ENCODE data around the gene ARID1B.

The ARID1B gene

DNA sequence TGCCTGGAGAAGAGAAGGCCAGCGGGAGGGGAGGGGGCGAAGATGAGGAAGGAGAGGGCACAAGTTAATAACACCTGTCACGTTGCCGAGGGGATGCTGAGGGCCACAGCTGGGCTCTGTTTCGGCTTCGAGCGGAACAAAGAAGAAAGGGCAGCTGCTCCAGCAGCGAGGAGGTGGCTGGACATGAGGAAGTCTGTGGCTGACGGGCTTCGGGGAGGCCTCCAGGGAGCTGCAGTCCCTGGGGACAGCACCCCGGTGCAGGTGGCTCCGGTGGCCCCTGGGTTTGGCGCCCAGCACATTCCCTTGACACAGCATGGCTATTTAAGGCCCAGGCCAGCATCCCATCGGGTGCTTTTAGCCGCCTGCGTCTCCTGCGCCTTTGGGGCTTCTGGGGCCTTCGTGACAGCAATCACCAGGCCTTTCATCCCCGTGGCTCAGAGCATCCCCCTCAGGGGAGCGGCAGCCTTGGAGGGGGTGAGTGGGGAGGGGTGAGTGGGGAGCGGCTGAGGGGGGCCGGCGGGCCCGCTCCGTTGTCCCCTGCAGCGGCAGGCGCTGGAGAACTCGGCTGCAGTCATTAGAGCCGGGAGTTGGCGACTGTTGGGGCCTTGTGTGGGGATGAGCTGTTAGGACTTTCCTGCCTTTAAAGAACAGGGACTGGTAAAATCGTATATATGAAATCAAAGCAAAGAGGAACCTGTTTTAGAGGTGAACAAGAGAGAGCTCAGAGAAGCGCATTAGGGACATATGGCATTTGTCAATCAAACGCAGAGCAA, 447.2 kb downstream of the ARID1B start:
- TF ChIP-seq, protein P1, sequence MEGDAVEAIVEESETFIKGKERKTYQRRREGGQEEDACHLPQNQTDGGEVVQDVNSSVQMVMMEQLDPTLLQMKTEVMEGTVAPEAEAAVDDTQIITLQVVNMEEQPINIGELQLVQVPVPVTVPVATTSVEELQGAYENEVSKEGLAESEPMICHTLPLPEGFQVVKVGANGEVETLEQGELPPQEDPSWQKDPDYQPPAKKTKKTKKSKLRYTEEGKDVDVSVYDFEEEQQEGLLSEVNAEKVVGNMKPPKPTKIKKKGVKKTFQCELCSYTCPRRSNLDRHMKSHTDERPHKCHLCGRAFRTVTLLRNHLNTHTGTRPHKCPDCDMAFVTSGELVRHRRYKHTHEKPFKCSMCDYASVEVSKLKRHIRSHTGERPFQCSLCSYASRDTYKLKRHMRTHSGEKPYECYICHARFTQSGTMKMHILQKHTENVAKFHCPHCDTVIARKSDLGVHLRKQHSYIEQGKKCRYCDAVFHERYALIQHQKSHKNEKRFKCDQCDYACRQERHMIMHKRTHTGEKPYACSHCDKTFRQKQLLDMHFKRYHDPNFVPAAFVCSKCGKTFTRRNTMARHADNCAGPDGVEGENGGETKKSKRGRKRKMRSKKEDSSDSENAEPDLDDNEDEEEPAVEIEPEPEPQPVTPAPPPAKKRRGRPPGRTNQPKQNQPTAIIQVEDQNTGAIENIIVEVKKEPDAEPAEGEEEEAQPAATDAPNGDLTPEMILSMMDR (IDR thresholded peaks at IDR 0.05; ENCODE audit: control insufficient read depth, insufficient read depth, low read depth, low read length, missing control alignments) = no peak
- DNase-seq (ENCODE audit: low read depth) = no peak
- H3K4me3 ChIP-seq (ENCODE audit: control insufficient read depth, low read depth, low read length) = no peak overlapping the region

DNA sequence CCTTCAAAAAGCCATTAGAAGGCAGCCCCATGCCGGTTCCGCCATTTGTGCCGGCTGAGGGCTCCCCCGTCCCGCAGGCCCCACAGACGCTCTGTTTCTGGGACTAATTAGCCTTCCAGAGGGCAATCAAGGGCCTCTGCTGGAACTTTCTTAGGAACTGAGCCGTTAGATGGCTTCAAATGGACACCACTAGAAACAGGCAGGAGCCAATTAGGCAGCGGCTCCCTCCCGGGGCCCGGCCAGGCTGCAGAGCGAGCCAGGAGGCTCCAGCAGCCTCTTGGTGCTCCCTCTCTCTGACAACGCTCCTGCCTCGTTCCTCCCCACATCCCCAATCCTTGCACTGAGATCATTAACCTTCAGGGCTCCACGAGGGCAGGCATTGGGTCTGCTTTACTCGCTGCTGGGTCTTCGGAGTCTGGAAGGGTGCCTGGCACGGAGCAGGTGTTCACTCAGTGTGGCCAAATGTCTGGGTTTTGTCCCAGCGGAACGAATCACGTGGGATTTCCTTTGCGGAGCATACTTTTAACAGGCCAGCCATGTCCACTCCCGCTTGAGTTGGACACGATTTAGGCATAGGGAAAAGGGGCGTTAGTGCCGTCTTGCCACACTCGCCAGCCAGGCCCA, 447.9 kb downstream of the ARID1B start:
- TF ChIP-seq, protein P1 (IDR thresholded peaks at IDR 0.05; ENCODE audit: control insufficient read depth, insufficient read depth, low read depth, low read length, missing control alignments) = no peak
- H3K4me3 ChIP-seq (ENCODE audit: control insufficient read depth, low read depth, low read length) = no peak overlapping the region

DNA sequence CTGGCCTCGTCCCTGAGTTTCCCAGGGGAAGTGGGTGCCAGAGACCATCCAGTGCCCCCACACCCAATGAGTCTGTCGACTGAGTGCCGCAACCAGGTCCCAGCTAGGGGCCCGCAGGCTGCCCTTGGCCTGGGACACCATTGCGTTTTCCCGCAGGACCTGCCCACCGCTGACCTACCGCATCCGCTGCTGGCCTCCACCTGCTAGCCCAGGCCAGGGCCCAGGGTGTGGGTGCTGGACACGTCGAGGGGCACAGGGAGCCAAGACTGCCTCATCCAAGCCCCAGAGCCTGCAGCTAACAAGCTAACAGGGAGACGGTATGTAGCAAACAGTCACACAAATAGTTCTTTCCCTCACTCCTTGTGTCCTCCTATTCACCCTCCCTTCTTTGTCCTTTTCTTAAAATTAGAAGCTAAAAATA, 448.4 kb downstream of the ARID1B start:
- DNase-seq (ENCODE audit: low read depth) = no peak
- H3K4me3 ChIP-seq (ENCODE audit: control insufficient read depth, low read depth, low read length) = no peak overlapping the region
- TF ChIP-seq, protein P1 (IDR thresholded peaks at IDR 0.05; ENCODE audit: control insufficient read depth, insufficient read depth, low read depth, low read length, missing control alignments) = no peak

More for the DNA sequence above, 447.9 kb downstream of the ARID1B start:
- DNase-seq (ENCODE audit: low read depth) = no peak

DNA sequence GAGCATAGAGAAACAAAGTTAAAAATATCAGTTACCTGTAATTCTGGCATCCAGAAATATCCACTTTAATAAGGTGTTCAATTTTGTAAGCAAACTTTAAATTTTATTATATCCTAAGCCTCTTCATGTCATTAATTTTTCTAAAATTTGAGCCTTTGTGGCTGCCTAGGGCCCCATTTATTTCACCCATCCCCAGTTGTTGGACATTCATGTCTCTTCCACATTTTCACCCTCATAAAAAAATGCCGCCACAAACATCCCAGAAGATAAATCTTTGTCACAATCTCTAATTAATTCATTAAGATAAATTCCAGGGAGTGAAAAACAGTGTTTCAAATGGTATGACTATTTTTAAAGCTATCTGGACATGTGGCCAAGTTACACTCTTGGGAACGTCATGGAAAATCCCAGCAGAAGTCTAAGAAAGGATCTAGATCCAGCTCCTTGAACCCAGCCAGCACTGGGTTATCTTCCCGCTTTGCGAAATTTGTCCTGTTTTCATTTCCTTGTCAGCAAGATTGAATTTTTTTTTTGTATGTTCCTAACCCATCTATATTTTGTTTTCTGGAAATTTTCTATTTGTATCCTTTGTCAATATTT, 448.9 kb downstream of the ARID1B start:
- TF ChIP-seq, protein P1 (IDR thresholded peaks at IDR 0.05; ENCODE audit: control insufficient read depth, insufficient read depth, low read depth, low read length, missing control alignments) = no peak
- H3K4me3 ChIP-seq (ENCODE audit: control insufficient read depth, low read depth, low read length) = no peak overlapping the region
- DNase-seq (ENCODE audit: low read depth) = peak; percentile 42

DNA sequence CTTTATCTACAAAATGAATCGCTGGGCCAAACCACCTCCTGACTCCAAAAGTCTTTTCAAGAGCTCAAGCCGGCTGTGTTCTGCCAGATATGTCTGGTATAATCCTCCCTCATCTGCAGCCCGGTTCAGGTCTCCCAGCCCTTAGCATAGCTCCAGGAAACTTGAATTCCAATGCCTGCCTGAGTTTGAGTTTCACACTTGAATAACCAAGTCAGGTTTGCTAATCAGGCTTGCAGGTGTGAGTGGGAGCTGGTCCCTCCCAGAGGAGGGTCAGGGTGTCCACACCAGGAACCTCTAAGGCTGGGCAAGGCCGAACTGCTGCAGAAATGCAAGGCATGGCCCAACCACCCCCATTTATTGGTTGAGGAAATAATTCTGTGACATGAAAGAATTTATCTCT, 449.6 kb downstream of the ARID1B start:
- TF ChIP-seq, protein P1 (IDR thresholded peaks at IDR 0.05; ENCODE audit: control insufficient read depth, insufficient read depth, low read depth, low read length, missing control alignments) = no peak
- no peak for DNase-seq (ENCODE audit: low read depth)
- no peak overlapping the region for H3K4me3 ChIP-seq (ENCODE audit: control insufficient read depth, low read depth, low read length)

DNA sequence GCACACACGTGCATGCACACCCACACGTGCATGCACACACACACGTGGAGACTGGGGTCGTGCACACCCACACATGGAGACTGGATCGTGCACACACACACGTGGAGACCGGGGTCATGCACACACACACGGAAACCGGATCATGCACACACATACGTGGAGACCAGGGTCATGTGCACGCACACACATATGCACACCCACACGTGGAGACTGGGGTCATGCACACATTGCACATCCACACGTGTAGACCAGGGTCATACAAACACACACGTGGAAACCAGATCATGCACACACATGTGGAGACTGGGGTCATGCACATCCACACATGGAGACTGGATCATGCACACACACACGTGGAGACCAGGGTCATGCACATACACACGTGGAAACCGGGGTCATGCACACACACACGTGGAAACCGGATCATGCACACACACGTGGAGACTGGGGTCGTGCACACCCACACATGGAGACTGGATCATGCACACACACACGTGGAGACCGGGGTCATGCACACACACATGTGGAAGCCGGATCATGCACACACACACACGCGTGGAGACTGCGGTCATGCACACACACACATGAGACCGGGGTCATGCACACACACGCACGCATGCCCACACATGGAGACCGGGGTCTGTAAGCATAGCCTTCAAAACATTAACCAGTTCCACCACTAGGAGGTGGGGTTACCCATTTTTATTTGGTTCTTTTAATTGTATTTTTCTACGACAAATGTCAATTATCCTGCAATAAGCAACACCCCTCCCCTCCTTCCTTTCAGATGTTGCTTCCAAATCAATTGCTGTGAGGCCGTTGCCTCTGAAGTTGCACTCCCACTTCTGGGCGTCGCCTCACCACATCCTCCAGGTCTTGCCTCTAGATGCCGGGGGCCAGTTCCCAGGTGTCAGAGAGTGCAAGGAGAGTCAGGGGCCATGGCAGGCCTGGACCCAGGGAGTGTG, 450.3 kb downstream of the ARID1B start:
- TF ChIP-seq, protein P1 (IDR thresholded peaks at IDR 0.05; ENCODE audit: control insufficient read depth, insufficient read depth, low read depth, low read length, missing control alignments) = peak; percentile 35
- no peak overlapping the region for H3K4me3 ChIP-seq (ENCODE audit: control insufficient read depth, low read depth, low read length)
- DNase-seq (ENCODE audit: low read depth) = no peak
